ENCODE measurements around the gene ALS2. TPM values are rescaled to one million over a fixed set of nuclear protein-coding genes. Genes with fewer than 3 reads are reported as not detected.
"Not testable (repeated sequence)": the region's sequence is repeated elsewhere in the genome, so short reads cannot be mapped to it uniquely, and the experiment has no call there.

Gene ALS2
- 10 to 100 TPM; 27.1 to 34.6 (median 32.7) TPM for total RNA-seq
- 10.9 TPM for polyA plus RNA-seq
- long read RNA-seq, donor 1, full-length matches to known transcripts = 15 of 32 reads
- long read RNA-seq, donor 1, partial matches to known transcripts = 10 of 32 reads
- long read RNA-seq, donor 1, other reads (novel, unspliced or antisense) = 7 of 32 reads
- long read RNA-seq, donor 2, full-length matches to known transcripts = 6 of 15 reads
- long read RNA-seq, donor 2, partial matches to known transcripts = 3 of 15 reads
- long read RNA-seq, donor 2, other reads (novel, unspliced or antisense) = 6 of 15 reads
- long read RNA-seq, donor 3, full-length matches to known transcripts = 31 of 60 reads
- long read RNA-seq, donor 3, partial matches to known transcripts = 16 of 60 reads
- long read RNA-seq, donor 3, other reads (novel, unspliced or antisense) = 13 of 60 reads
- long read RNA-seq, donor 4, full-length matches to known transcripts = 4 of 8 reads
- long read RNA-seq, donor 4, partial matches to known transcripts = 2 of 8 reads
- long read RNA-seq, donor 4, other reads (novel, unspliced or antisense) = 2 of 8 reads

DNA sequence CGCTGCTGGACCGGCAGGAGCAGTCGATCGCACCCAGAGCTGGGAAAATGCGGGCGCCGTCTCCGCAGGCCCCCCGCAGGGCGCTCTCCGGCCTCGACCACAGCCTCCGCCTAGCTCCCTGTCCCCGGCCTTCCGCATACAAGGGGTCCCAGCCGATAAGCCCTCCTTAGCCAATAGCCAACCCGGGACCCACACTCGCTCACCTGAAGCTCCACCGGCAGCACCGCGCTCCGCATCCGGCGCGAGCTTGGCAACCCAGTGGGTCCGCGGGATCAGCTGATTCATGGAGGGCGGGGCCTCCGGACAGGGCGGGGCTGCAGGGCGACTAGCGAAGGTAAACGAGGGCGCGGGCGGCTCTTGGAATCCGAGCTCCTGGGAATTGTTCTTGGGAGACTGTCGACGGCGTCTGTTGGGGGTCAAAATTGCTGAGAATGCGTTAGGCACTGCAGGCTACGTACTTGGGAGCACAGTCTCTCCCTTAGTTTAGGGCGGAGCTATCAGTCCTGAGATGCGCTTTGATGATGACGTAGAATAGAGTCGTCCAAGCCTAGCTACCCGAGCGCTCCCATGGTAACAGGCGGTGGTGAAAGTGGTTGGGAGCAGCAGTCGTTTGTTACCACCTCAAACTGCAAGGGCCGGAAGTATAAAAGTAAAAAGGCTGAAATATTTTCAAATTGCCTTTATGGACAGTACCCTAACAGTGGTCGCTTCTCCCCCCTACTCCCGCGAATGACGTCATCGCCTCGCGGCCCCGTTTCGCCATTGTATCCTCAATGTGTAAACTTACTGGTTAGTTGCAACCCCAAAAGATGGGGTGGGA, at the start of gene ALS2:
TSS of gene ALS2 (minus strand) at position 260 of the 820 bp plus-strand sequence. CDS start 12,048 bp downstream, outside the sequence.
- Histone ChIP-seq H3K4me3 (ENCODE audit: low read length) (peak within 1 kb of the TSS; percentile 86), H3K9me3 (ENCODE audit: control insufficient read depth, low read length) (no peaks in the 10 kb centered on the region), H3K27ac (ENCODE audit: low read length) (peak within 1 kb of the TSS; percentile 71), H3K27me3 (ENCODE audit: control insufficient read depth, insufficient read depth) (no peaks in the 10 kb centered on the region), H3K4me1 (ENCODE audit: control insufficient read depth, insufficient read depth, low read length) (no peaks in the 10 kb centered on the region)
- intact Hi-C loops (cut with DNase I) = no loop called here
- ATAC-seq = peak; percentile 98 to 99
- under 1% methylated on average over 60 of the region's 60 CpGs for WGBS
- DNase-seq = peak; percentile 97 to 99 (median 98)

- DNase-seq = no peak
- 86% methylated on average over 2 of the region's 2 CpGs for WGBS
- intact Hi-C loops (cut with DNase I) = no loop called here
- ATAC-seq = no peak
- Histone ChIP-seq H3K4me3 (ENCODE audit: low read length) (no peak overlapping the region), H3K4me1 (ENCODE audit: control insufficient read depth, insufficient read depth, low read length) (no peaks in the 10 kb centered on the region), H3K27me3 (ENCODE audit: control insufficient read depth, insufficient read depth) (no peaks in the 10 kb centered on the region), H3K9me3 (ENCODE audit: control insufficient read depth, low read length) (no peaks in the 10 kb centered on the region), H3K27ac (ENCODE audit: low read length) (no peak overlapping the region)
Observed at GRCh38 chr2:201828220-201828619, 47.5 kb upstream of the ALS2 start.

DNA sequence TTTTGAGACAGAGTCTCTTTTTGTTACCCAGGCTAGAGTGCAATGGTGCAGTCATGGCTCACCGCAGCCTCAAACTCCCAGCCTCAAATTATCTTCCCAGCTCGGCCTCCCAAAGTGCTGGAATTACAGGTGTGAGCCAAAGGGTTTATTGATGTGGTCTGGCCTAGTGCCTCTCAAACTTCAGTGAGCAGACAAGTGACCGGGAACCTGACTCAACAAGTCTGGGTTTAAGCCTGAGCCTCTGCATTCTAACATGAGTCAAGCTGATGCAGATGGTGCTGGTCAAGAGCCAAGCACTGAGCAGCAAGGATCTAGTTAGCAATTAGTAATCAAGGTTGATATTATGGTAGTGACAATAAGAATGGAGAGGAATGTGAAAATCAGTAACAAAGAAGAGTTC, 46.9 kb upstream of the ALS2 start:
- DNase-seq (no peak), ATAC-seq (no peak)
- Histone ChIP-seq H3K4me3 (ENCODE audit: low read length) (no peak overlapping the region), H3K4me1 (ENCODE audit: control insufficient read depth, insufficient read depth, low read length) (no peaks in the 10 kb centered on the region), H3K9me3 (ENCODE audit: control insufficient read depth, low read length) (no peaks in the 10 kb centered on the region), H3K27ac (ENCODE audit: low read length) (no peak overlapping the region), H3K27me3 (ENCODE audit: control insufficient read depth, insufficient read depth) (no peaks in the 10 kb centered on the region)
- intact Hi-C loops (cut with DNase I) = no loop called here
- 93% methylated on average over 3 of the region's 3 CpGs for WGBS

DNA sequence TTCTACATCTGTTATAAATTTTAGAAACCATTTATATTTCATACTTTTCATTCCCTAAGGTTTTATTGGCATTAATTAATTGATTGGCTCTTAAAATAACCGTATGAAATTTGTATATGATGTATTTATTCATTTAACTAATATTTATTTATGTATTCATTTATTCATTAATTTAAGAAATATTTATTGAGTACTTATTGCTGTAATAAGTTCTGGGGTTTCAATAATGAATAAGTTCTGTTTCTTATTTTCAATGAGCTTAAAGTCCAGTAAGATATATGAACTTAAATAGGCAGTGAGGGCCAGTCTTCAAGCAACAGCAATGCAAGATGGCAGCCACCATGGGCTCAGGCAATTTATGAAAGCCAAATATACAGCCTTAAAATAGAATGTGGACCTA, 43.5 kb upstream of the ALS2 start:
- Histone ChIP-seq H3K4me1 (ENCODE audit: control insufficient read depth, insufficient read depth, low read length) (no peaks in the 10 kb centered on the region), H3K4me3 (ENCODE audit: low read length) (no peak overlapping the region), H3K27ac (ENCODE audit: low read length) (no peak overlapping the region), H3K27me3 (ENCODE audit: control insufficient read depth, insufficient read depth) (no peaks in the 10 kb centered on the region), H3K9me3 (ENCODE audit: control insufficient read depth, low read length) (no peaks in the 10 kb centered on the region)
- WGBS = 80% methylated on average over 1 of the region's 1 CpG
- ATAC-seq (no peak), DNase-seq (no peak)
- intact Hi-C loops (cut with DNase I) = no loop called here

DNA sequence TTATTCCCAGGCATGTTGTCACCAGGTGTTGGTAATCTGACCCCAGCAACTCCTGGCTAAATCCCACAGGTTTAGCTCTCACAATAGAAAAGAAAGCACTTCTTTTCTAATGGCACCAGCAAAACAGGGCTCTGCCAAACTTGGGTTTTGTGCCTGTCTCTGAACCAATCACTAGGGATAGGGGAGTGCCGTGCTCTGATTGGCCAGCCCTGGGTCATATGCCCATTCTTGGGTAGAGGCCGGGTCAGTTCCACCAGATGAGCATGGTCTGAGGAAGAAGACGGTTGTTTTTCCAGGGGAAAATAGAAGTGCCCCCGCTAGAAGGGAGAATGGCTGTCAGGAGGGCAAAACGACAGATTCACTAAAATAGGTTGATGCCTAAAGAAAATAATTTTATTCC, 40.3 kb upstream of the ALS2 start:
- Histone ChIP-seq H3K4me3 (ENCODE audit: low read length) (no peak overlapping the region), H3K9me3 (ENCODE audit: control insufficient read depth, low read length) (no peaks in the 10 kb centered on the region), H3K27ac (ENCODE audit: low read length) (no peak overlapping the region), H3K27me3 (ENCODE audit: control insufficient read depth, insufficient read depth) (no peaks in the 10 kb centered on the region), H3K4me1 (ENCODE audit: control insufficient read depth, insufficient read depth, low read length) (no peaks in the 10 kb centered on the region)
- WGBS = 92% methylated on average over 5 of the region's 5 CpGs
- ATAC-seq = no peak
- no peak for DNase-seq
- intact Hi-C loops (cut with DNase I) = no loop called here

DNA sequence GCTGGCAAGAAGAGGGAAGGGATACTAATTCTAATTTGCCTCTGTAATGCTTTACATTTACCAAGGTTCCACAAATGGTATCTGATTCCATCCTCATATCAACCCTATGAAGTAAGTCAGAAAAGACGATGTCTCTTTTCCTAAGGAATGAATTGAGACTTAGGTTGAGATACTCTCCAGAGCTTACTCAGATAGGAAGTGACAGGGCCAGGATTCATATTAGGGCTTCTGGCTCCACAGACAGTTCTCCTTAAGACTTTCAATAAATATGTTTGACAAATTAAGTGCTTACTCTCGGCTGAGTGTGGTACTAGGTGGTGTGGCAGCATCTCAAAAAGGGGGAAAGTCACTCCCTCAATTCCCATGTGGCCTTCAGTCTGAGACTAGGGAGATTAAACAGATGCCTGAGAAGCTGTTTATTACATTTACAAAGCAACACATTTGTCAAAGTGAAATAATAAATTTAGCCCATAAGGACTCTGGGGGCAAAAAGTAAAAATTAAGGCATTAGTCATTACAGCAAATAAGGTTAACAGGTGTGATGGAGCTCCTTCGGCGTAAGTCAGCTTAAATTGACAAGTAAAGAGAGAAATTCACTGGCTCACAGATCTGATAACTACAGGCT, 39.8 kb upstream of the ALS2 start:
- H3K4me1 ChIP-seq (ENCODE audit: control insufficient read depth, insufficient read depth, low read length) = no peaks in the 10 kb centered on the region
- DNase-seq (no peak), ATAC-seq (no peak)
- no peaks in the 10 kb centered on the region for H3K9me3 ChIP-seq (ENCODE audit: control insufficient read depth, low read length)
- H3K27me3 ChIP-seq (ENCODE audit: control insufficient read depth, insufficient read depth) = no peaks in the 10 kb centered on the region
- 79% methylated on average over 4 of the region's 4 CpGs for WGBS
- H3K4me3 ChIP-seq (ENCODE audit: low read length) = no peak overlapping the region
- intact Hi-C loops (cut with DNase I) = no loop called here
- no peak overlapping the region for H3K27ac ChIP-seq (ENCODE audit: low read length)

GRCh38 chr2:201816657-201817575, 36.2 kb upstream of the ALS2 start:
- intact Hi-C loops (cut with DNase I) = no loop called here
- H3K27ac ChIP-seq (ENCODE audit: low read length) = no peak overlapping the region
- H3K27me3 ChIP-seq (ENCODE audit: control insufficient read depth, insufficient read depth) = no peaks in the 10 kb centered on the region
- no peaks in the 10 kb centered on the region for H3K4me1 ChIP-seq (ENCODE audit: control insufficient read depth, insufficient read depth, low read length)
- no peak for DNase-seq
- ATAC-seq = no peak
- H3K4me3 ChIP-seq (ENCODE audit: low read length) = no peak overlapping the region
- WGBS = 88% methylated on average over 5 of the region's 5 CpGs
- no peaks in the 10 kb centered on the region for H3K9me3 ChIP-seq (ENCODE audit: control insufficient read depth, low read length)

GRCh38 chr2:201813996-201814760, 33.4 kb upstream of the ALS2 start:
- H3K27ac ChIP-seq (ENCODE audit: low read length) = no peak overlapping the region
- DNase-seq (no peak), ATAC-seq (no peak)
- no peaks in the 10 kb centered on the region for H3K9me3 ChIP-seq (ENCODE audit: control insufficient read depth, low read length)
- H3K27me3 ChIP-seq (ENCODE audit: control insufficient read depth, insufficient read depth) = no peaks in the 10 kb centered on the region
- no peak overlapping the region for H3K4me3 ChIP-seq (ENCODE audit: low read length)
- intact Hi-C loops (cut with DNase I) = no loop called here
- WGBS = 73% methylated on average over 9 of the region's 9 CpGs
- H3K4me1 ChIP-seq (ENCODE audit: control insufficient read depth, insufficient read depth, low read length) = no peaks in the 10 kb centered on the region

DNA sequence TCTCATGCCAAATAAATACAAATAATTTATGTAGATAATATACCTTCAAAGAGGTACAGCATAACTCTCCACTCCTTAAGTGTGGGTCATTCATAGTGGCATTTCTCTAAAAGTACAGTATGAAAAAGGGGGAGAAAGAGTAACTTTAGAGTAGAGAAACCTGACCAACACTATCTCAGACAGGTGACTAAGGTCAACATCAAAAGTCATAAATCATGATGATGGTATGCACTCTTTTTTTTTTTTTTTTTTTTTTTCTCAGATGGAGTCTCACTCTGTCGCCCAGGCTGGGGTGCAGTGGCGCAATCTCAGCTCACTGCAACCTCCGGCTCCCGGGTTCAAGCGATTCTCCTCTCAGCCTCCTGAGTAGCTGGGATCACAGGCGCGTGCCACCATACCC, 29.9 kb upstream of the ALS2 start:
- DNase-seq; H3K27me3 ChIP-seq (ENCODE audit: control insufficient read depth, insufficient read depth); H3K4me1 ChIP-seq (ENCODE audit: control insufficient read depth, insufficient read depth, low read length); ATAC-seq; H3K27ac ChIP-seq (ENCODE audit: low read length); intact Hi-C loops (cut with DNase I); H3K9me3 ChIP-seq (ENCODE audit: control insufficient read depth, low read length); H3K4me3 ChIP-seq (ENCODE audit: low read length): not testable (repeated sequence)
- 95% methylated on average over 7 of the region's 7 CpGs for WGBS

Data from right cardiac atrium (tissue), 5 donors.